Activated T-cell treated with anti-CD3 and anti-CD28 coated beads, Interleukin-2, amount 50 U/mL, for 48 hours (primary cell): ENCODE data around the gene FOXP2.
"Not testable (repeated sequence)": the region's sequence is repeated elsewhere in the genome, so short reads cannot be mapped to it uniquely, and the experiment has no call there.

Source experiments
- DNase-seq, 2 experiments: peaks; one replicate each; pipeline ENCODE4 v3.0.0-alpha.2; 2020

FOXP2 gene

GRCh38 chr7:114504586-114504985 is 90.0 kb downstream of the FOXP2 start:
- DNase-seq, result no peak

DNA sequence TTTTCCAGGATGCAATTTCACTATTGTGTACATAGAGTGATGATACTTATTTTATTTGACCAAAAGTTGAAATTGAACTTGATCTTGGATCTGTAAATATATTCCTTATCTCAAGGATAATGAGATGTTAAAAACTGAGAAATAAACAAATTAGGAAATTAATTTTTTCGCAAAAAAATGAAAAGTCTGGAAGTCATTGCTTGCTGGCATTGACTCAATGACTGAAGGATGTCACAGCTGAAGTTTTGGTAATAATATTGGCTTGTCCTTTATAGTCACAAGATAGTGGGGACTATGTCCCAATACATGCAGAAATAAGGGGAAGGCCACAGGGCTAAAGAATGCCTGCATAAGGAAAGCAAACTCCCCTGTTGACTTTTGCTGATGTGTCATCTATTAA is 92.8 kb downstream of the FOXP2 start:
- no peak for DNase-seq

DNA sequence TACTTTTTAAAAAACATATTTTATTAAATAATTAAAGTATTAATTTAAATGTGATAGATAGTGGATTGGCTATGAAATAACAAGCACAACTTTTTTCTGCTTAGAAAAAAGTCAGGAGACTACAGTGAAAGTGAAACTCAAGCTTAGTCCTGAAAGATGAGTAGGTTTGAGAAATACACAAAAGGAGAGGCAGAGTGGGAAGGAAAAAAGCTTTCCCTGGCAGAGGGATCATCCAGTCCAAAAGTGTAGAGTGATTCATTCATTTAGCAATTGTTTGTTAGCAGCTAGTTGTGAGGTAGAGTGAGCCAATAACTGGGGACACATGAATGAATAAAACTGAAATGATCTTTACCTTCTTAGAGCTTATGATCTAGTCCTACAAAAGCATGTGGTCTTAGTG is 93.5 kb downstream of the FOXP2 start:
- DNase-seq, result no peak

GRCh38 chr7:114510824-114511223 is 96.2 kb downstream of the FOXP2 start:
- not testable (repeated sequence) for DNase-seq

GRCh38 chr7:114519240-114519639 is 104.6 kb downstream of the FOXP2 start:
- no peak for DNase-seq

- no peak for DNase-seq
Measured at GRCh38 chr7:114522081-114522480, 107.5 kb downstream of the FOXP2 start.

- no peak for DNase-seq
Measured at GRCh38 chr7:114527589-114527988, 113.0 kb downstream of the FOXP2 start.

DNA sequence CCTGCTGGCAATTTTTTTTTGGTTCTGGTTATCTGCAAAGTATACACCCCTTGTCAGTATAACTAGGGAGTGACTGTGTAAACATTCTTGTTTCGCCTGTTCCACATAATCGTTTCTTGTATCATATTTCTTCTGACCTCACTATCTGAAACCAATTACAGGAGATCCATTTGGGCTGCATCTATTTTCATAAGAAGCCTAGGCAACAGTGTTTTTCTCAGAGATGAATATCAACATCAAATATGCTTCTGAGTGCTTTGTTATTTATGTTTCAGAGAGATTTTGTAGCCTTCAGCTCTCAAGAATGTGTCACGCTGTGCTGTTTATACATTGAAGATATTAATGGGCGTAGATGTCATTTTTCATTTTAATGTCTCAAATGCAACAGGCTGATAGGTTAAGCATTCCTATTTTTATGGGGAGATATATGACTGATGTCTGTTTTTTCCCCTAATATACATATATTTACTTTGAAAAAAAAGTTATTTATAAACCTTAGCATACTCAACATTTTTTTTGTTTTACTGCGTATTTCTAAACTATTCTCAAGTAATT is 115.5 kb downstream of the FOXP2 start:
- no peak for DNase-seq

GRCh38 chr7:114531326-114531725 is 116.7 kb downstream of the FOXP2 start:
- DNase-seq, result no peak

DNA sequence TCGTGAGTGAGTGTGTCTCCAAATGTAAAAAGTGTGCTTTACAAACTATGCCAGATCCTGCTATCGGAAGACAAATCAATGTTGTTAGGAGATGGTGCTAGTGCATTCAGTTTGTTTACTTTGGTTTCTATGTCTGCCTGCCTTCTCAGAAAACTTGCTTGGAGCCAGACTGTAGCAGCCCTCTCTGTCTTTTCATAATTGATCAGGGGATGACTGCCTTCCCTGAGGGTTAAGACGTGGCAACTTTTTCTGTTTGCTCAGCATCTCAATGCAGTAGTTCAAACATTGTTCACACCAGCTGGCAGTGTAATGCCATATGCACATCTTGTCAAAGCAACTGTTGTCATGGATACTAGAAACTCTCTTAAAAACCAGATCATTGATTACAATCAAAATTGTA is 118.5 kb downstream of the FOXP2 start:
- DNase-seq, result no peak

- DNase-seq, result no peak
Measured at GRCh38 chr7:114534953-114535352, 120.3 kb downstream of the FOXP2 start.

- DNase-seq, result no peak
Measured at GRCh38 chr7:114539575-114539974, 125.0 kb downstream of the FOXP2 start.

- DNase-seq, result no peak
Measured at GRCh38 chr7:114540291-114540690, 125.7 kb downstream of the FOXP2 start.

DNA sequence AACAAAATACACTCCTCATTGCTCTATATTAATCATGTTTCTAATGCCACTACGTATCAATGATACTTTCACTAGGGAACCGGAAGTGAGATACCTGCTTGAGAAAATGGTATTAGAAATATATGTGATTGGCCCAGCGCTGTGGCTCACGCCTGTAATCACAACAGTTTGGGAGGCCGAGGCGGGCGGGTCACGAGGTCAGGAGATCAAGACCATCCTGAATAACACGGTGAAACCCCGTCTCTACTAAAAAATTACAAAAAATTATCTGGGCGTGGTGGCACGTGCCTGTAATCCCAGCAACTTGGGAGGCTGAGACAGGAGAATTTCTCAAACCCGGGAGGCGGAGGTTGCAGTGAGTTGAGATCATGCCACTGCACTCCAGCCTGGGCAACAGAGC is 132.7 kb downstream of the FOXP2 start:
- not testable (repeated sequence) for DNase-seq

GRCh38 chr7:114548081-114548980 is 133.7 kb downstream of the FOXP2 start:
- no peak for DNase-seq

DNA sequence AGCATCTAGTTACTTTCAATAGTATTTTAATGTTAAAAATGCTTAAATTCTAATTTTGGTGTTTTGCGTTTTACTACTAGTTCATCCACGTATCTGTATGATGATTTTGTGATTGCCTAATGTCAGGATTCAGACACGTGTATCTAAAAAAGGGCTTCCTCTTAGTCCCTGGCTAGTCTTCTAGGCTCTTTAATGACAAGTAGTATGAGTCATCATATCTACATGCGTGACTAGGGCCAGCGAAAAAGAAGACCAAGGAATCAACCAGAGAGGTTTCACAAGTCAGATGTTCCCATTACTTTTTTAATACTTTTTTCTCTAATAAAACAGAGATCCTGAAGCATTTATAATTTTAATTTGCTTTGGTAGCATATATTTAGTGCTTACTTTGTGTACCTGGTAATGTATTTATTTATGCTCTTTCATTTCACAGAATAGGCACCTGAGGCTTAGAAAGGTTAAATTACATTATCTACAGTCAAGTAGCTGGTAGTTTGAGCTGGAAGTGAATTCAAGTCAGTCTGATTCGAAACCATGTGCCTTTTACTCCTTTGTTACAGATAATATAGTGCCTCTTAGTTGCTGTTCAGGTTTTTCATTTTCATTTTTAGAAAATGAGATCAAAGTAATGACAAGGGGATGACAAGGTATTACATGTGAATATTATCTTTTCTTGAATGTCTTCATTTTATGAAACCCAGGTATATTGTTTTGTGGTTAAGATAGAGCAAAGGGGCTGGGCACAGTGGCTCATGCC is 140.3 kb downstream of the FOXP2 start:
- DNase-seq, result no peak

- no peak for DNase-seq
Measured at GRCh38 chr7:114567416-114567815, 152.8 kb downstream of the FOXP2 start.

GRCh38 chr7:114569220-114569619 is 154.6 kb downstream of the FOXP2 start:
- no peak for DNase-seq

GRCh38 chr7:114574384-114574783 is 159.8 kb downstream of the FOXP2 start:
- no peak for DNase-seq

- DNase-seq, result no peak
Measured at GRCh38 chr7:114575098-114575497, 160.5 kb downstream of the FOXP2 start.

DNA sequence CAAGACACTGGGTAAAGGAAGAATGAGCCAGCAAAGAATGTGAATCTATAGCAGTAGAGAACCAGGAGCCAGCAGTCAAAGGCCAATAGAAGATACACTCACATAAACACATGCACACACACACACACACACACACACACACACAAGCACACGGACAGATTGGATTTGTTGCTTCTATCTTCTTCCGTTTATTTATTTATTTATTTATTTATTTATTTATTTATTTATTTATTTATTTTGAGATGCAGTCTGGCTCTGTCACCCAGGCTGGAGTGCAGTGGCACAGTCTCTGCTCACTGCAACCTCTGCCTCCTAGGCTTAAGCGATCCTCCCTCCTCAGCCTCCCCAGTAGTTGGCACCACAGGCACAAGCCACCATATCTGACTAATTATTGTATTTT is 166.3 kb downstream of the FOXP2 start:
- DNase-seq, result not testable (repeated sequence)

DNA sequence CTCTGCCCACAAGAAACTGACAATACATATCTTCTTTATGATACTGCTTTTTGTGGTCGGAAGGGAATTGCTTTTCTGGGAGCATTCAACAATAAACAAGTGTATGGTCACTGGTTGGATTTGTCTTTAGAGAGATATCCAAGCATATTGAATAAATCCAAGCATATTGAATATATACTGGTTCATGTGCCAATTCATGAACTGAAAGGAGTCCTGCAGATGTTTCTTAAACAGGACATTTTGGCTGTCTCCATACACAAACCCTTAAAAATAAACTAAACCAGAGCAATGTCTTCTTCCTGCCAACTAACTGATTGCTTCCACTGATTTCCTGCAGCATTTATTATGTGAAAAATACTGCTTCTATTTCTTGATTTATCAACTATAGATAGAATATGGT is 173.9 kb downstream of the FOXP2 start:
- no peak for DNase-seq

- no peak for DNase-seq
Measured at GRCh38 chr7:114589436-114589835, 174.8 kb downstream of the FOXP2 start.

DNA sequence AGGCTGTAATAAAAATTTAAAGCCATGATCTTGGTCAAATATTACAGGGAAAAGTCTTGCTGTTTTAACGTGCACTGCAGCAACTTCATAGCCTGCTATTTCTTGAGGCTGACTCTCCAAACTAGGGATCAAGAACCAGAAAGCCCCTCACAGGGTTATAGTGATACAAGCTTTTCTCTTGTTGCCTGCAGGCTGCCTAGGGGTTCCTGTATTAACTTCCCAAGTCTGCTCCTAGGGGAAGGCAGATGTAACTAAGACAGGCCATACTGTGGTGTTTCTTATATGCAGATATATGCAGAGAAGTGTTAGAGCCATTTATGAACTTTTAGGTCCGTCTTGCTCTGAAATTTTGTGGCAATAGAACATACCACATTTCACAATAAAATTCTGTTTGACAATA is 175.7 kb downstream of the FOXP2 start:
- DNase-seq, result no peak
